H7 (cell line): ENCODE results near the gene PRPSAP1. TPM values are rescaled to one million over a fixed set of nuclear protein-coding genes. Genes with fewer than 3 reads are reported as not detected.
A peak's percentile ranks its signal among the peaks of the same experiment; 100 is the strongest.

Experiments used
- DNase-seq: peaks from one replicate; pipeline ENCODE4 v3.0.0; 2012
- H3K27me3 ChIP-seq: 2 replicates; pipeline ENCODE4 v1.6.0; 2011; ENCODE audit warnings: mild to moderate bottlenecking, low read length; ENCODE audit not compliant: control insufficient read depth, insufficient read depth
- H3K36me3 ChIP-seq: replicated peaks from 2 replicates; pipeline ENCODE4 v1.5.1; 2011; ENCODE audit warnings: low read length; ENCODE audit not compliant: control insufficient read depth, insufficient read depth
- H3K4me3 ChIP-seq: 2 replicates; pipeline ENCODE4 v1.5.1; 2011; ENCODE audit warnings: low read depth, mild to moderate bottlenecking, control low read depth, low read length, moderate library complexity; ENCODE audit not compliant: insufficient read depth
- total RNA-seq: library from RNA; depleted of rRNA; stranded (reverse); fragments of >200 nt; shearing (Covaris generic); gene quantifications from 2 replicates; pipeline ENCODE4 v1.2.3, GENCODE V29; 2014; rRNA removed

Gene PRPSAP1
- total RNA-seq, 1 experiment from 2014 or later = 51.9 TPM

DNA sequence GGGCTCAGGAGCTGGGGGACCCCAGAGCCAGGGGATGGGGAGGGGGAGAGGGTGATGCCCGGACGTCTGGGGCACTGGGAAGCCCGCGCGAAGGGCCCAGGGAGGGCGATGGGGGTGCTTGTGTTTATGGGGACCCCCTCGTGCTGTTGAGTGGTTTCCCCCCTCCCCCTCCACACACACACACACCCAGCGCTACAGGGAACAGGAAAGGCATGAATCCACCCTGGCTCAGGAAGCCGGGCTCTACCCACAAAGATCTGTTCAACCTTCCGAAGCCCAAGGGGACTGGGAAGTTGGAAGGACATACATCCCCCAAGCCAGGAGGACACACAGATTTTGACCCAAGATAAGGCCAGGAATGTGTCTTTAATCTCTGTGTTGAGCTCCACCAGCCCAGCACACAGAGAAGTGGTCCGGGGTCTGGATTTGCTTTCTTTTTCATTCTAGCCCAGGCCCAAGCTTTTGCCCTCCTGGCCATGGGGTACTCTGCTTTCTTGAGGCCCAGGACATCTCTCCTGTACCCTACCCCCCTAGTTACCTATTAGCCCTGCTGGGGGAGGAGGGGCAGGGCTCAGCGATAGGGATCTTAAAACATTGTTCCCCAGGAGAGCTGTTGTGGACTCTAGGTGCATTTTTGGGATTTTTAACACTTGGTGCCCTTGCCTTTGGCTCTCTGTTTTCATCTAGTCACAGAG lies 87.3 kb downstream of the PRPSAP1 start:
- Histone ChIP-seq H3K36me3 (peaks cover 1% of the 10 kb centered on the region), H3K27me3 (no peaks in the 10 kb centered on the region), H3K4me3 (peak overlapping the region; percentile 80)
- DNase-seq = peak; percentile 52

GRCh38 chr17:76265624-76266243 lies 88.0 kb downstream of the PRPSAP1 start:
- Histone ChIP-seq H3K4me3 (peak overlapping the region; percentile 80), H3K36me3 (peaks cover under 1% of the 10 kb centered on the region), H3K27me3 (no peaks in the 10 kb centered on the region)
- peak; percentile 86 for DNase-seq

DNA sequence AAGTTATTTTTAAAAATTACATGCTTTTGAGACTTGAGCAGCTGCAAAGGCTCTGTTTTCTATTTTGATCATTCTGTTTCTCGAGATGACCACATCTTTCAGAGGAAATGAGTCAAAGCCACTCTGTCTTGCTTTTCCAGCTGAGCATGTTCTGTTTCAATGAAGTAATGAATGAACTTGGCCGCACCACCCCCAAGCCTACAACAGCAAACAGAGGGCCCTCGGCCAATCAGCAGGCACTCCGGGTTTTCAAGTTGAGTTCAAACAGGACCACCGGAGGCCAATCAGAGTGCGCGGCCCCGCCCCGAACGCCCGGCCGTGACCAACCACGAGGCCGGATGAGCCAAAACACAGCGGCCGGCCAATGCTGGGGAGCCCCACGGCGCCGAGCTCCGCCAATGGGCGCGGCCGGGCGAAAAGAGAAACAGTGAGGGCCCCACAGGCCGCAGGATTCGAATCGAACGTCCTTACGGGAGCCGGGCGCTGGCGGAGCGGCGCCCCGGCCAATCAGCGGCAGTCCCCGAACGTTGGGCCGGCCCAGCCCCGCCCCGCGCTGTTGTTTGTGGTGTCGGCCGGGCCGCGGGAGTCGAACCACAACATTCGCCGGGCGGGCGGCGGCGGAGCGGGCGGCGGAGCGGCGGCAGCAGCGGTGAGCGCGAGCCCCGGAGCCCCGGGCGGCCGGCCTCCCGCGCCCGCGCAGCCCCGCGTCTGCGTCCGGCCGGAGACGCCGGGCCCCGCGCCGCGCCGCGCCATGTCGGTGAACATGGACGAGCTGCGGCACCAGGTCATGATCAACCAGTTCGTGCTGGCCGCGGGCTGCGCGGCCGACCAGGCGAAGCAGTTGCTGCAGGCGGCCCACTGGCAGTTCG lies 88.7 kb downstream of the PRPSAP1 start, which contains the start of gene UBALD2:
Gene UBALD2 (plus strand): TSS at position 594 of the 869 bp plus-strand sequence. CDS start 158 bp downstream, at position 752.
- H3K36me3 ChIP-seq = no peaks in the 10 kb centered on the region; the same call in none of the 2 replicates
- peak; percentile 100 for DNase-seq
- H3K27me3 ChIP-seq = no peaks in the 10 kb centered on the region
- H3K4me3 ChIP-seq = peak within 1 kb of the TSS; percentile 80

- Histone ChIP-seq H3K36me3 (no peaks in the 10 kb centered on the region; the same call in none of the 2 replicates), H3K27me3 (no peaks in the 10 kb centered on the region), H3K4me3 (no peak overlapping the region)
- DNase-seq = peak; percentile 40
These were observed 89.3 kb downstream of the PRPSAP1 start for GRCh38 chr17:76264425-76264754.

DNA sequence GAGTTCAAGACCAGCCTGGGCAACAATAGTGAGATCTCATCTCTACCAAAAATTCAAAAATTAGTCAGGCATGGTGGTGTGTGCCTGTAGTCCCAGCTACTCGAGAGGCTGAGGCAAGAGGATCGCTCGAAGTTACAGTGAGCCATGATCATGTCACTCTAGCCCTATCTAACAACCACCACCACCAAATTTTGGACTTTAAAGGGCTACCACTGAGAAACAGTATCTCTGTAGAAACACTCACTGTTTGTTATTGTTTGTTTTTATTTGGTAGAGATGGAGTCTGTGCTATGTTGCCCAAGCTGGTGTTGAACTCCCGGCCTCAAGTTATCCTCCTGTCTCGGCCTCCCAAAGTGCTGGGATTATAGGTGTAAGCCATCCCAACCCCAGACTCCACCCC lies 89.8 kb downstream of the PRPSAP1 start:
- DNase-seq = no peak
- no peaks in the 10 kb centered on the region; the same call in 1 of the 2 replicates for H3K36me3 ChIP-seq
- no peaks in the 10 kb centered on the region for H3K27me3 ChIP-seq
- no peak overlapping the region for H3K4me3 ChIP-seq

GRCh38 chr17:76262732-76263344 lies 90.9 kb downstream of the PRPSAP1 start:
- DNase-seq = peak; percentile 24
- no peaks in the 10 kb centered on the region for H3K27me3 ChIP-seq
- H3K36me3 ChIP-seq = no peaks in the 10 kb centered on the region; the same call in 1 of the 2 replicates
- no peak overlapping the region for H3K4me3 ChIP-seq

DNA sequence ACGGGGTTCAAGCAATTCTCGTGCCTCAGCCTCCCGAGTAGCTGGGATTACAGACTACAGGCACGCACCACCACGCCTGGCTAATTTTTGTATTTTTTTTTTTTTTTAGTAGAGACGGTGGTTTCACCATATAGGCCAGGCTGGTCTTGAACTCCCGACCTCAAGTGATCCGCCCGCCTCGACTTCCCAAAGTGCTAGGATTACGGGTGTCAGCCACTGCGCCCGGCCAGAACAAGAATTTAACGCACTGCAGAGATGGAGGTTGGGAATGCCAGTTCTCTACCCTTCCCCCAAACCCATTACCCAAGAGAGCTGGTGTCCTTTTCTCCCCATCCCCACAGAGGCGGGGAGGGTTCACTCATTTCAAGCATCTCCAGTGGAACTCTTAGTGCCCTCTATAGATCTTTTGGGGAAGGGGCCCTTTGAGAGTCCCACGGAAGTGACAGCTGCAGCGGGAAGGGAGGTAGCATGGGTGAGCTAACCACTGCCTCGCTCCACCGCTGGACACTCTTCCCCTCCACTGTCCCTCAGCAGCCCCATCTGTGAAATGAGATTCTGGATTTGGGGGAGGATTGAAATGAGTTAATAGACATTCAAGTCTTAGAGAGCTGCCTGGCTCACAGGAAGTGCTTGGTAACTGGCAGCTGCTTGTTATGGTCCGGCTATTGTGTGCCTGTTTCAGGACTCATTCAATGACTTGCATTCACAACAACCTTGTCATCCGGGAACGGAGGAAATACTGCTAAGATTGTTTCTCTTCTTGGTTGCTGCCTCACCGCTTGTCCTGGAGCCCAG lies 92.1 kb downstream of the PRPSAP1 start:
- H3K36me3 ChIP-seq = no peaks in the 10 kb centered on the region
- DNase-seq = peak; percentile 41
- no peaks in the 10 kb centered on the region for H3K27me3 ChIP-seq
- H3K4me3 ChIP-seq = no peak overlapping the region

- Histone ChIP-seq H3K27me3 (no peaks in the 10 kb centered on the region), H3K36me3 (no peaks in the 10 kb centered on the region), H3K4me3 (no peak overlapping the region)
- peak; percentile 10 for DNase-seq
These were observed 93.0 kb downstream of the PRPSAP1 start for GRCh38 chr17:76260669-76261068.

- Histone ChIP-seq H3K36me3 (no peaks in the 10 kb centered on the region), H3K27me3 (no peaks in the 10 kb centered on the region), H3K4me3 (no peak overlapping the region)
- DNase-seq = no peak
These were observed 93.5 kb downstream of the PRPSAP1 start for GRCh38 chr17:76260220-76260619.

Other genes starting within 250 kb of the PRPSAP1 start
- 2.0 and 3.3 TPM in 2 replicates for gene FOXJ1, start 212.7 kb downstream of the PRPSAP1 start, total RNA-seq
- gene RNF157, start 113.4 kb downstream of the PRPSAP1 start, total RNA-seq = 4.2 and 5.6 TPM in 2 replicates
- gene UBALD2, start 88.6 kb downstream of the PRPSAP1 start, total RNA-seq = 21.3 and 24.8 TPM in 2 replicates
- gene QRICH2, start 45.6 kb downstream of the PRPSAP1 start, total RNA-seq = 0.70 and 1.1 TPM in 2 replicates
- gene SPHK1, start 30.7 kb upstream of the PRPSAP1 start, total RNA-seq = 1.9 and 4.8 TPM in 2 replicates
- gene UBE2O, start 99.2 kb upstream of the PRPSAP1 start, total RNA-seq = 52.2 and 58.7 TPM in 2 replicates
- gene AANAT, start 113.7 kb upstream of the PRPSAP1 start, total RNA-seq = 0.17 TPM in 1 of 2 replicates, not detected in the other
- gene RHBDF2, start 147.5 kb upstream of the PRPSAP1 start, total RNA-seq = 23.0 and 34.3 TPM in 2 replicates
- 1.4 and 3.5 TPM in 2 replicates for gene CYGB, start 183.8 kb upstream of the PRPSAP1 start, total RNA-seq
- gene PRCD, start 186.1 kb upstream of the PRPSAP1 start, total RNA-seq = 0.70 and 0.83 TPM in 2 replicates
- 1.7 and 2.4 TPM in 2 replicates for gene ST6GALNAC2, start 231.9 kb upstream of the PRPSAP1 start, total RNA-seq